ENCODE results near the gene FRRS1.
A peak's percentile ranks its signal among the peaks of the same experiment; 100 is the strongest.

Gene FRRS1

DNA sequence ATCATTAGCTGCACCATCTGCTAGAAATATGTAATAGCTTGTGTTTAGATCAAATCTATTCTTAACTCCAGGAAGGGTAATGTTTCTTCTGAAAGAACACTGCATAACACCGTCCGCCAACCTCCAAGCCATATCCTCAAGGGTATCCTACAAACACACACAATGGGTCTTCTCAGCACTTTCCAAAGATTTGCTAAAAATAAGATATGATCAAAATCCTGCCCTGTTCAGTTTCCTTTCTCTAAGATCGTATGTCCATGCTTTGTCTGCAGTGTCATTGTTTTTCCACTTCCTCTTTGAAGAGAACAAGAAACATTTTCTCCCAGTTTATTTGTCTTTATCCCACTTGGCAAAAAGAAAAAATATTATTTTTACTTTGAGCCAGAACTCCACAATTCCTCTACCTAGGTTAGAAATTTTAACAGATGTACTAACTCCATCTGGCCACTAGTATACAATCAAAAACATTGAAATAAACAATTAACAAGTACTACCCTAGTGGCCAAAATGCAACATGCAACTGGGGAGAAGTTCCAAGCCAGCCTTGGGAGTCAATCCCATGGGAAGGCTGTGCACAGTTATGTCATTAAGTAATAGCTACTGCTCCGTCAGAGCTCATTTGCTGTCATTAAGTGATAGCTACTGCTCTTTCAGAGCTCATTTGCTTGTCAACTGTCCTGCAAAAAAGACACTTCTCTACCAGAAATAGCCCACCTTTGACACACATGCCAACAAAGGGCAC lies 37.8 kb downstream of the FRRS1 start:
- DNase-seq: peak; percentile 40

DNA sequence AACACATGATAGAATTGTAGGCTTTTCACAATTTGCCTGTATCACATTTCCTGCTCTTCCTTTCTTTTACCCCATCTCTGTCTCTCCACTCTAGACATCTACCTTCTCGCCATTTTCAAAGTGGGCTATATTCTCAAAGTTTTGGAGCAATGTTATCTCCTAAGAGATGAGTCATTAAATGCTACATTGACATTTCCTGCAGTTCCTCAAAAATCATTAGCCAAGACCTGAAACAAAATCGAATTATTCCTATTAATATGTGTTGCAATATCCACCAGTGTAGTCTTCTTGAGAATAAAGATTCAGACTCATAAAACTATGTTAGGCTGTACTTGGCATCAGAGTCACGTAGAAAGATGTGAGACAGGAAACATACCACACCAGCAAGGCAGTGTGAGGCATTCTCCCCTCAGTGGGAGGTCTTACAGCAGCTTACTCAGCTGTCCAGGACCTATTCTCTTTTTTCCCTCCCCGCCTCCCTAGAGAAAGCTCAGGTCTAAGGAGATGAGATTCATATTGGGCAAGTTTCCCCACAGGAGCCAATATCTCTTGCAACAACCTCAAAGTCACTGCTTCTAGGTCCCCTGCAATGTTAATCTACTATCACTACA lies 38.8 kb downstream of the FRRS1 start:
- DNase-seq: no peak

DNA sequence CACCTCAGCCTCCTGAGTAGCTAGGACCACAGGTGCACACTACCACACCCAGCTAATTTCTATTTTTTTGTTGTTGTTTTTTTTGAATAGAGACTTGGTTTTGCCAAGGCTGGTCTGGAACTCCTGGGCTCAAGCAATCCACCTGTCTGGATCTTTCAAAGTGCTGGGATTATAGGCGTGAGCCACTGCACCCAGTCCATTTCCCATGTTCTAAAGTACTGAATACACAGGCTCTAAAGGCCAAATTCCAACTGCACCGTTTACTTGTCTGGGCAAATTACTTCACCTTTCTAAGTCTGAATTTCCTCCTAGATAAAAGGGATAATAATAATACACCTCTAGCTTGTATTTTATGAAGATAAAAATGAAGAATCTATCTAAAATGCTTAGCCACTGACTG lies 39.6 kb downstream of the FRRS1 start:
- no peak for DNase-seq

DNA sequence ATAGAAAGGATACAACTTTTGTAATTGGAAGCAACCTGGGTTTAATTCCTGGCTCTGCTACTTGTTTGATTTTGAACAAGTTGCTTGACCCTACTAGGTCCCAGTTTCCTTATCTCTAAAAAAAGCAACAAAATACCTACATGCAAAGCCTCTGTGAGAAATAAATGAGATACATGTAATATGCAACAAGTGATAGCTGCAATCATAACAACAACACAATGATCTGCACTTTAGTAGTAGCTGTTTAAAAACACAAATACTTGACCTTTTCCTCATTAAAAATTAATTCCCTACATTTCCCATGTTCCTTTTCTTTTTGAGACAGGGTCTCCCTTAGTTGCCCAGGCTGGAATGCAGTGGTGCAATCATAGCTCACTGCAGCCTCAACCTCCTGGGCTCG lies 40.0 kb downstream of the FRRS1 start:
- no peak for DNase-seq

DNA sequence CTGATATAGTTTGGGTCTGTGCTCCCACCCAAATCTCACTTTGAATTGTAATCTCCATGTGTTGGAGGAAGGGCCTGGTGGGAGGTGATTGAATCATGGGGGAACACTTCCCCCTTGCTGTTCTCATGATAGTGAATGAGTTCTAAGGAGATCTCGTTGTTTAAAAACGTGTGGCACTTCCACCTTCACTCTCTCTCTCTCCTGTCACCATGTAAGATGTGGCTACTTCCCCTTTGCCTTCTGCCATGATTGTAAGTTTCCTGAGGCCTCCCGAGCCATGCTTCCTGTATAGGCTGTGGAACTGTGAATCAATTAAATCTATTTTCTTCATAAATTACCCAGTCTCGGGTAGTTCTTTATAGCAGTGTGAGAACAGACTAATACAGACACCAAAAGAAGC lies 40.4 kb downstream of the FRRS1 start:
- peak; percentile 27 for DNase-seq

DNA sequence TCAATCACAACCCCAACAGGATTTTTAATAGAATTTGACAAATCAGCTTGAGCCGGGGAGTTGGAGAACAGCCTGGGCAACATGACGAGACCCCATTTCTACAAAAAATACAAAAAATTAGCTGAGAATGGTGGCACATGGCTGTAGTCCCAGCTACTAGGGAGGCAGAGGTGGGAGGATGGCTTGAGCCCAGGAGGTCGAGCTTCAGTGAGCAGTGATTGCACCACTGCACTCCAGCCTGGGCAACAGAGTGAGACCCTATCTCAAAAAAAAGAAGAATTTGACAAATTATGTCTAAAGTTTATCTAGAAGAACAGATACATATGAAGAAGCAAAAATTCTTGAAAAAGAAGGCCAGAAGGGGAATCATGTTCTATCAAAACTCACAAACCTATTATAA lies 43.2 kb downstream of the FRRS1 start:
- no peak for DNase-seq

DNA sequence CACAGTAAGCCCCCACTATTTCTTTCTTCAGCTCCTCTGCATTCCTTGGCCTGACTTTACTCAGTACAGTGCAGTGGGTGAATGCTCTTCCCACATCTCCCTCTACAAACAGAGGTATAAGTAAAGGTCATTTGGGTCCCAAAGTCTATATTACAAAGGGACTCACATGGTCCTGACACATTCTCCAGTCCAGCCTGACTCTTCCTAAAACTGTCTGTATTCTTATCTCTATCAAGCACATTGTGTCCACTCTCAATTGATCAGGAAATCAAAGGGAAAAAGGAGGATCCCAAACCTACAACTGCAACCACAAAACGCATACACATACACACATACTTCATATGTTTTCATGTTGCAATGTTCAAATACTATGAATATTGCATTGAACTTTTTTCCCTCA lies 49.4 kb downstream of the FRRS1 start:
- DNase-seq: peak; percentile 18

DNA sequence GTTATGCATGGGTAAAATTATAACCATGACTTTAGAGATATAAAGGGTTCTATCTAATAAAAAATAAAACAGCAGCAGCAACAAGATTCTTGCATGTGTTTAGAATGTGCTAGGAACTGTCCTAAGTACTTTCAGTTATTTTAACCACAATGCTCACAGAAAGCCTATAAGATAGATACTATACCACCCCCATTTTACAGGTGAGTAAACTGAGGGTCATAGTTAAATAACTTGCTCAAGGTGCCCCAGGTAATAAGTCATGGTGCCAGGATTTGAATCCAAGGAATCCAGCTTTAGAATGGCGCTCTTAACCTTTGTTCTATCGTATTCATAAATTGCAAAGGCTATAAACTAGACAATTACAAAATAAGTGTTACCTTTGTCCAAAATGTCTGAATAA lies 53.4 kb downstream of the FRRS1 start:
- DNase-seq: no peak

DNA sequence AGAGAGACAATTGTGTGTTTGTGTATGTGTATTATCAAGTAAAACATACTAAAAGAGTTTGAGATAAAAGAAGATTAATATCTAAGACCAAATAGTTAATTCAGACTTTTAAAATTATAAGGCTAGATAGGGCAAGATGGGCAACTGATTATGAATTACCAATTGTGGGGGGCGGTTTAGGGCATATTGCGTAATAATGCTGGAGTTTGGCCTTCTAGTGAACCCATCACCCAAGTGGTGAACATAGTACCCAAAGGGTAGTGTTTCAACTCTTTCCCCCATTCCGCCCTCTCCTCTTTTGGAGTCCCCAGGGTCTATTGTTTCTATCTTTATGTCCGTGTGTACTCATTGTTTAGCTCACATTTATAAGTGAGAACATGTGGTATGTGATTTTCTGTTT lies 55.4 kb downstream of the FRRS1 start:
- DNase-seq: no peak

DNA sequence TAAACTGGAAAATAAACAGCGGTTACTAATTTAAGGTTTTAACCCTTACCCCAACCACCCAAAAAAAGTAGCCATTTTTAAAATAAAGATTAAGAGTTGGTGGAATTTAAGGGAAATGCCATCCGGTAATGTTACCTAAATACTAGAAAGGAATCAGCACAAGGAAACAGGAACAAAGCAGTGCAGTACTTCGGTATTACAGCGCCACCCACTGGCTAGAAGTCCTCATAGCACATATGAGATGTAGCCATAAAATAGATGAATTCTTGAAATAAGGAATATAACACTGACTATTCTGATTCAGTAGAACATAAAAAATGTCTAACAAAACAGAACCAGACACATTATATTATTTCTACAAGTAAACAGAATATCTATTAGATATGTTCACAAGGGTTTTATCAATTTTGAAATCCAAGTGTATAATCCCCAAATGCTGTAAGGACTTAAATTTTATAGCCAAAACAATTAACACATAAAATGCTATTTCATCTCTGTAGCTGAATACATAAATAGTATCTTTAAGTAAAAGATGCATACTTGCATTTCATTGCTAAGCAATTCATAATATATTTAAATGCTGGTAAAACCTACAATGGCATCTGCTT lies 58.8 kb downstream of the FRRS1 start:
- peak; percentile 83 for DNase-seq

DNA sequence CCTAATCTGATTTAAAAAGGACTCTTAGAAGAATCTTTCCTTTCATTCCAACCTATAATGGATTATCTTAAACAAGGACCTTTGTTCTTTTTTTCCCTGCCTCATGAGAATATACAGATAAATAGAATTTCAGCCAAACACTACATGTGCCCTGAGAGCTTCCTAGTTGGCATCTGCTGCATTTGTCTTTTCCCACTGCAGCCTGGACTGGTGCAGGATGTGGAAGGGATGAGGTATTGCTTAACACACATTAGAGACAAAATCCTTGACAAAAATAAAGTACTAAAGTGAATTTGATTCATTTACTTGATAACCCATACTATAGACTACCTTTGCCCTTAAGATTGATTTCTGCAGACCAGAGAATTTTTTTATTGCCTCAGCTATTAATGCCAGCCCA lies 61.0 kb downstream of the FRRS1 start:
- no peak for DNase-seq

DNA sequence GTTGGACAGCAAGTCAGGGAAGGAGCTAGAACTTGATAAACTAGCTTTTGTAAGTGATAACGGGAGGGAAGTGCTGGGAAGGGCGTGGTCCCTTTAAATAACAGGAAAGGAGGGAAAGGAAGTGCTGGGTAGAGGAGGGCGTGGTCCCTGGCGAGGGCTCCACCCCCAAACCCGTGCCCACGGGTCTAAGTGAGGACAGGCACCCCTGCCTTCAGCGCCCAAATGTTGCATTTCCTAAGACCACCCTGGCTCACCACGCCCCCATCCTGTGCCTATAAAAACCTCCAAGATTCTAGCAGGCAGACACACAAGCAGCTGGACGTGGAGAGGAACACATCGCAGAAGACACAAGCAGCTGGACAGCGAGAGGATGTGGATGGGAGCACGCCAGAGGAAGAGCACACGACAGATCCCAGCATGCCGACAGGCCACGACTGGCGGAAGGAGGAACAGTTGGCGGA lies 62.0 kb downstream of the FRRS1 start:
- DNase-seq: peak; percentile 63

DNA sequence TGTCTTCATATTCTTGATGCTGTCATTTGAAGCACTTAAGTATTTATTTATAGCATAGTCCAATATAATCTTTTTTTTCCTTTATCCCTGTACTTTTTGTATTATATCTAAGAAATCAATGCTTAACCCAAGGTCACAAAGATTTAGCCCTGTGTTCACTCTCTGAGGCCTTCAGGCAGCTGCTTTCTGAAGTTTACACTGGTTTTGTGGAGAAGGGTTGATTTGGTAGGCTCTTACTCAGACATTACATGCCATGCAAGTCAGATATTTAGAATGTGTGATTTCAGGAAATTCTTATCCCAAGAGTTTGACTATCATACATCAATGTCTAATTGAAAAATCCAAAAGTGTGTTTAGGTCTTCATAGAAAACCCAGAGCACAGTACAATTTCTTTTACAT lies 64.2 kb downstream of the FRRS1 start:
- no peak for DNase-seq

DNA sequence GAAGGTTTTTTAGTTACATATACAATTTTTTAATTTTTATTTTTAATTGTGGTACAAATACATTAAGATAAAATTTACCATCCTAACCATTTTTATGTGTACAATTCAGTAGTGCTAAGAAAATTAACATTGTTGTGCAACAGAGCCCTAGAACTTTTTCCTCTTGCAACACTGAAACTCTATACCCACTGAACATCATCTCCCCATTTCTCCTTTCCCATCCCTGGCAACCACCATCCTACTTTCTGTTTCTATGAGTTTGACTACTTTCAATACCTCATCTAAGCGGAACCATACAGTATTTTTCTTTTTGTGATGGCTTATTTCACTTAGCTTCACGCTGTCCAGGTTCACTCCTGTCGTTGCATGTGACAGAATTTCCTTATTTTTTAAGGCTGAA lies 66.4 kb downstream of the FRRS1 start:
- no peak for DNase-seq

DNA sequence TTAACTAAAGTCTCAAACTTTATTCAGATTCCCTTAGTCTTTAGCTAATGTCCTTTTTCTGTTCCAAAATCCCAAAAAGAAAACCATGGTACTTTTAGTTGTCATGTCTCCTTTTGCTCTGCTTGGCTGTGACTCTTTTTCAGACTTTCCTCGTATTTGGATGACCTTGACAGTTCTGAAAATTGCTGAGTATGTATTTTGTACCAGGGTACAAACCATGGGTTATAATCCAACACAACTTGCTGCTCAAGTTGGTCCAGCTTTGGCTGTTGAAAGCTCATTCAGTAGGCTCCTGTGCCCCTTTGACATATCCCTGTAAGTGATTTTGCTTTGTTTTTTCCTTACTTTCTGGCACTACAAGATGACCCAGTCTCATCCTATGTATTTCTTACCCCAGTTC lies 68.9 kb downstream of the FRRS1 start:
- no peak for DNase-seq

DNA sequence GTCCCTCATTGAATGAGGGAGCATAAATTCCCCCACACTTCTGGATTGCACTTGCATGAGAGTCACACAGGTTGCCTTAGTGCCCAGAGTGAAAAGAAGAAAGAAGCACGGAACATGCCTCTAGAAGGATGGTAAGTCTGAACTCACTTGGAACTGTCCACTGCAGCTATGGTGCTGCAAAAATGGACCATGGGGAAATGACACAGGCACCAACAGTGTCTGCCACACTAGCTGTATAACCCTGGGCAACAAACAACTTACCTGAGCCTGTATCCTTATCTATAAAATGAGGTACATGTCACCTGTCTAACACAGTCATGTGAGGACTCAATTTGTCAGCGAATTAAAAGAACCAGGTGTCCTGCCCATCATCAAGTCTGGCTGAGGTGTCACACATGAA lies 69.8 kb downstream of the FRRS1 start:
- no peak for DNase-seq

DNA sequence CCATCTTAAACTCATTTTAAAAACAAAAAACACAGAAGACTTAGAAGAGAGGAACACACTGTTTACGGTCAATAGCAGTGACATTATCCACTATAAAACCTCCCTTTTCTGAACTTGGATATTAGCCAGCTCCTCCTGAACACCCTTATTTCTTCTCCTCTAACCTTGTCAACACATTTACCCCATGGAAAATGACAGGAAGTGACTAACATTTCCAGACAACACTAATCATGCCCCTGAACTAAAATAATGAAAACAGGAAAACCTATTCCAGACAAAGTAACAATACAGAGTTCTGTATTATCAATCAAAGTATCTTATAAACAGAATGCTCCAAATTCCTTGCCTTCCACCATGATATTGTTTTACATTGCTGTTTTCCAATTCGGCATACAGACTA lies 75.3 kb downstream of the FRRS1 start:
- no peak for DNase-seq

DNA sequence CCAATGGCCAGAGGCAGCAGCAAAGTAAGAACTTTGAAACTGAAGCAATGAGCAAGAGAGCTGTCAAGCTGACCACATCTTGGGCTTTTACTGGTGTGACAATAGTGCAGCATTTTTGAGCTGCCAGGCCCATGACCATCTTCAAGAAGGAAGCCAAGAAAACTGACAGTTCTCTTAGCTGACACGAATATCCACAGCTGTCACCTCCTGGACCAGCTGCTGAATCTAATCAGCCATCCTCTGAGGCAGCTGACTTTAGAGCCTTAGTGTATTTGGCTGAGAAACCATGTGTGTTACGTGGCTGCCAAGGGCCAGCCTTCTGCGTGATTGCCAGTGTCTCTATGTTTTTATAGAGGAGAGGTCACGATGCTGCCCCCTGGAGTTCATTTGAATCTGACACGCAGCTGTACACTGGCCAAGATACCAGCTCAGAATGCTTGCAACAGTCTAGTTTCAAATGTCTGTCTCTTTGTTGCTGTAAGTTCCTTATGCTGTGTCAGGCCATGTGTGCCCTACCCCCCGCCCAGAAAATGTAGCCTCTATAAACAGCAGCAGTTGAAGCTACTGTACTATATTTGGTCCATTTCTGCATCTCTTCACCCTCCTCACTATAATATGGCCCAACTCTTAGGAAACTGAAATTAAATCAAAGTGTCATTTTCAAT lies 80.8 kb downstream of the FRRS1 start:
- DNase-seq: peak; percentile 79

DNA sequence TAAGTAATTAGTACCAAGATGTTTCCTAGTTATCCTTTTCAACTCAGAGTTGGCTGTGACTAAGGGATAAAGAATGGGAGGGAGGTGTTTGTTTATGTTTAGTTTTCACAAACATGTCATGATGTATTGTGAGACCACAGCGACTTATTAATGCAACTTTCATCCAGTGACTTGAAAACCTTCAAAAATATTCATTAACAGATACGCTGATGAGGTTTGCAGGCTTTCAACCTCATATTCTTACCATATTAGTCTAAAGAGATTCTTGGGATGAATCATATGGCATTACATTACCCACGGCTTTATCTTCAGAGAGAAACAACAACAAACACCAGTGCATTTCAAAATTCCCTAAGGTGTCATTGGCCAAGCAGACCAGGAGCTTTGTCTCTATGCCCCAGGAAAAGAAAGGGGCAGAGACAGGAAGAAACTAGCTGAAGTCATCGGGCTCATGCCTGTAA lies 84.1 kb downstream of the FRRS1 start:
- no peak for DNase-seq

DNA sequence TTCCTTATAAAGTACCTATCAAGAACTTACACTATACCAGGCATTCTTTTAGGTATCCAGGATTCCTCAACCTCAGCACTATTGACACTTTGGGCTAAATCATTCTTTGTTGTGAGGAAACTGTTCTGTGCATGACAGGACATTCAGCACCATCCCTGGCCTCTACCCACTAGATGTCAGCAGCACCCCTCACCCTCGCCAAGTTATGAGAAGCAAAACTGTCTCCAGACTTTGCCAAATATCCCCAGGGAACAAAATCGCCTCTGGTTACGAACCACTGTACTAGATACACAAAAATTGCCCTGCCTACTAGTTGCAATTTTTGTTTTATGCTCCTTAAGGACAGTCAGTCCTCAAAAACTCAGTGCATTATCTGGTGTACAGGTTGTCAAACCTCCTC lies 84.9 kb downstream of the FRRS1 start:
- DNase-seq: no peak

DNA sequence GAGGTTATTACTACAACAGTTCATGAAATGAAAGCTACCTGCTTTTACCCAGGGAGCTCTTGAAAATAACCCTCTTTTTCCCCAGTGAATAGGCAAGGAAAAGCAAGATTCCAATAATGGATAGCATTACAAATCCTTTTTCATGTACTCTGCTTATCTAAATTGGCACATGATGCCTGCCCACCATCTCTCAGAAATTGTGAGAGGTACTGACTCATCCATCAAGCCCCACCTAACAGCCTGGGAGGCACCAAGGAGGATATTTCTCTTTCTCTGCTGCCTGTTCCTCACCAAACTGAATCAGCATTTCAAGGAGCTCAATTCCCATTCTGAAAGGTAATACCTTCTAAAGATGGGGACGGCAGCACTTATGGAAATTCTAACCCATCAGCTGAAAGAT lies 86.2 kb downstream of the FRRS1 start:
- no peak for DNase-seq

DNA sequence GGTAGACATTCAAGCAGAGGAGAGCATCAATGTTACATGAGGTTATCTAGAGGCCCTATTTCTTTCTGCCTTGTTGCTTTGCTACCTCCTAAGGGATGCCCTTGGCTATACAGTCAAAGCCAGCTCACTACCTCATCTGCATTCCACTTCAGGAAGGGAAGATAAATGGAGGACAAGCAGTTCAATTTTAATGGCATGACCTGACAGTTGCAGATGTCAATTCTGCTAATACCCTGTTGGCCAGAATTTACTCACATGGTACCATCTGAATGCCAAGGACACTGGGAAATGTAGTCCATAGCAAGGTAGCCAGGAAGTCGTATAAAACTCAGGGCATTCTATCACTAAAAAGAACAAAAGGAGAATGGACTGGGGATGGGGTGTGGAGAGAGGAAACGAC lies 89.0 kb downstream of the FRRS1 start:
- no peak for DNase-seq

DNA sequence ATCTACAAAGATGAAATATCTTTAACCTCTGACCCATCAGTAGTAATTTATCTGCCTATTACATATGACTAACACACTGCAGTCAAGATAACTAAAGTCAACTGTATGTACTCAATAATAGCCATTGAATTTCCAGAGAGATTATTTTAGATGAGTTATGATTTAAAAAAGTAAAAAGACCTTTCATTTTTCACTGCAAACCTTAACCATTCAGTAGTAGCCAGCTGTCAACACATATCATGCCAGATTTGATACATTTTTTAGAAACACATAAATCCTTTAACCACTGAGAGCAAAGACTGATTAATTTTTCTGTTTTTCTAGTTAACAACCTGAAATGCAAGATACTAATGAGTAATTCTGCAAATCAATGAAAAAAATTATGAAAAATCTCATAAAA lies 89.6 kb downstream of the FRRS1 start:
- no peak for DNase-seq

DNA sequence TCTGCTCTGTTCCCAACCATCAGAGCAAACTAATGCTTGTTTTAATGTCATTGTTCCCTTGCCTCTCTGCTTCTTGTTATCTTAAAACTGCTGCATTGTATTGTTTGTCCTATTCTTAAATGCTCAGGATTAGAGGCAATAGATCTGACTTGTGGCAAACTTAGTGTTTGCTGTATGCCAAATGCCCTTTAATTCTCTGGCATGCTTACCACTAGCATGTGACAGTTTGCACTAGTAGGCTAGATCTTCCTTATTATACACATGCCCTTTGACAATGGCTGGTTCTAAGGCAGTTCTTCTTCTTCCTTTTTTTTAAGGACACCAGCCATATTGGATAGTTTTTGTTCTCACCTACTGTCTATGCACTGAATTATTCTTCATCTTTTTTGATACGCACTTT lies 90.4 kb downstream of the FRRS1 start:
- no peak for DNase-seq
